Astrocyte of the spinal cord (primary cell): ENCODE data around the gene OTX2.

Source experiments
- DNase-seq: peaks from one replicate; pipeline ENCODE4 v3.0.0; 2011; ENCODE audit warnings: low read depth, low spot score
- H3K4me3 ChIP-seq: 2 replicates; pipeline ENCODE4 v1.5.1; 2011; ENCODE audit warnings: low read depth, mild to moderate bottlenecking, low read length, moderate library complexity
- CTCF ChIP-seq: IDR thresholded peaks from 2 replicates; pipeline ENCODE4 v1.5.1; 2012; ENCODE audit warnings: low read depth, mild to moderate bottlenecking, low read length, inconsistent platforms
- in situ Hi-C: cut with HindIII; loops from 2 replicates; pipeline ENCODE4 v1.10.0; 2017; ENCODE audit warnings: low sequenced_read_pairs

OTX2 gene

GRCh38 chr14:56821177-56821576 is 10.9 kb upstream of the OTX2 start:
- DNase-seq: no peak
- in situ Hi-C loops: no loop called here
- no peak for TF ChIP-seq CTCF
- H3K4me3 ChIP-seq: no peak overlapping the region

- in situ Hi-C loops: no loop called here
- no peak for DNase-seq
- no peak overlapping the region for H3K4me3 ChIP-seq
- no peak for TF ChIP-seq CTCF
Observed at GRCh38 chr14:56817396-56817921, 7.2 kb upstream of the OTX2 start.

- H3K4me3 ChIP-seq: no peak overlapping the region
- no peak for TF ChIP-seq CTCF
- DNase-seq: no peak
- in situ Hi-C loops: no loop called here
Observed at GRCh38 chr14:56816574-56817391, 6.5 kb upstream of the OTX2 start.

DNA sequence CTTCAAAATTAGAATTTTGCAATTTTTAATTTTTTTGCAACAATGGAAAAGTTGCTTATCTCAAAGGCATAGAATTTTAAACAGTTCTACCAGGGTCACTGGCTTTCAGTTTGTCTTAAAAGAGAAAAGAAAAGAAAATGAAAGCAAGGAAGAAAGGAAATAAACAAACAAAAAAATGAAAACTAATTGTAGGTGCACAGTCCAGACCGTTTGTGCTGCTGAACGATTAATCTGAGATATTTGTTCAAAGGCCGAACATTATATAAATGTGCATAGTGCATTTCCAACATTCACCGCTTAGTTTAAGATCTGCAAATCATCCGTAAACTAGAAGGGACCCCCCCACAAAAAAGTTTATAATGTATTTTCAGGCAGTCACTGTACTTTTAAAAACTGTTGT is 5.5 kb upstream of the OTX2 start:
- no peak for DNase-seq
- TF ChIP-seq CTCF: no peak
- in situ Hi-C loops: no loop called here
- H3K4me3 ChIP-seq: no peak overlapping the region

GRCh38 chr14:56814969-56815700 is 4.9 kb upstream of the OTX2 start:
- no peak for DNase-seq
- in situ Hi-C loops: no loop called here
- no peak for TF ChIP-seq CTCF
- no peak overlapping the region for H3K4me3 ChIP-seq

- in situ Hi-C loops: no loop called here
Observed at GRCh38 chr14:56814519-56814959, 4.3 kb upstream of the OTX2 start.

More at GRCh38 chr14:56814519-56814959, 4.3 kb upstream of the OTX2 start:
- DNase-seq: no peak
- H3K4me3 ChIP-seq: no peak overlapping the region
- no peak for TF ChIP-seq CTCF
